GM19467 (cell line): ENCODE results near the gene MSANTD1.

Experiments used
- ATAC-seq: cut with Tn5 transposase; IDR thresholded peaks from one replicate; pipeline ENCODE4 v1.9.1; 2021; ENCODE audit warnings: mild to moderate bottlenecking, moderate library complexity; ENCODE audit not compliant: unreplicated experiment

The MSANTD1 gene

GRCh38 chr4:3247399-3248177, 1.4 kb upstream of the MSANTD1 start:
- no peak for ATAC-seq

- ATAC-seq: no peak
These were observed 830 bp upstream of the MSANTD1 start for GRCh38 chr4:3248178-3248480.

- no peak for ATAC-seq
These were observed 915 bp downstream of the MSANTD1 start for GRCh38 chr4:3249711-3250437.

- no peak for ATAC-seq
These were observed 1.5 kb downstream of the MSANTD1 start for GRCh38 chr4:3250438-3250955.

GRCh38 chr4:3250956-3251690, 2.2 kb downstream of the MSANTD1 start:
- no peak for ATAC-seq

- no peak for ATAC-seq
These were observed 2.9 kb downstream of the MSANTD1 start for GRCh38 chr4:3251691-3252479.

GRCh38 chr4:3252480-3252828, 3.5 kb downstream of the MSANTD1 start:
- ATAC-seq: no peak

GRCh38 chr4:3252831-3253641, 4.1 kb downstream of the MSANTD1 start:
- ATAC-seq: no peak

- no peak for ATAC-seq
These were observed 4.8 kb downstream of the MSANTD1 start for GRCh38 chr4:3253808-3254207.

- no peak for ATAC-seq
These were observed 5.6 kb downstream of the MSANTD1 start for GRCh38 chr4:3254302-3255131.

- no peak for ATAC-seq
These were observed 6.7 kb downstream of the MSANTD1 start for GRCh38 chr4:3255611-3256186.

GRCh38 chr4:3256230-3257102, 7.5 kb downstream of the MSANTD1 start:
- no peak for ATAC-seq

- ATAC-seq: no peak
These were observed 8.2 kb downstream of the MSANTD1 start for GRCh38 chr4:3257103-3257555.

- ATAC-seq: no peak
These were observed 8.9 kb downstream of the MSANTD1 start for GRCh38 chr4:3257556-3258482.

GRCh38 chr4:3261411-3262207, 12.7 kb downstream of the MSANTD1 start:
- no peak for ATAC-seq
